ENCODE data around the gene FCMR.

DNA sequence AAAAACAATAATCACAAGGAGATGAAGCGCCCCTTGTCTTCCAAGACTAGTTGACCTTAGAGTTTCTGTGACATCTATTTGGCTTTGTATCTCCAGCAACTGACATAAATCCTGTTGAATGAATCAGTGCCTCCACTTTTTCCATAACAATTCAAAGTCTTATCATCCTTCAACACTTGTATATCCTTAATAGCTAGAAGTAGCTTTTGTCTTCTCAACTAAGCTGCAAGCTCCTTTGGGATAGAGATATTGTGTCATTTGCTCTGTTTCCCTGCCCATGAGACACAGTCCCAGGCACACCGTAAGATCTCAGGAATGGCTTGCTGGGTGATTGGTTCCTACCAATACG lies 18.8 kb upstream of the FCMR start:
- TF ChIP-seq EZH2phosphoT487 (IDR thresholded peaks at IDR 0.05; ENCODE audit: insufficient read depth, low read depth) (no peak), EZH2 (IDR thresholded peaks at IDR 0.05; ENCODE audit: insufficient read depth, poor library complexity, severe bottlenecking) (no peak)
